Vagina (tissue), 2 donors: ENCODE data around the gene LYSMD2. TPM values are rescaled to one million over a fixed set of nuclear protein-coding genes. Genes with fewer than 3 reads are reported as not detected.

ENCODE experiments used
- DNase-seq, 2 donors: peaks; one replicate each; pipeline ENCODE4 v3.0.0-alpha.2; 2017; ENCODE audit errors: extremely low spot score in 2 of 2
- H3K27ac ChIP-seq: fragments of 200-600 bp; sonication (generic); one replicate; pipeline ENCODE4 v1.5.1; 2019
- H3K27me3 ChIP-seq: fragments of 200-600 bp; sonication (generic); one replicate; pipeline ENCODE4 v1.5.1; 2019
- H3K36me3 ChIP-seq, 2 donors: fragments of 200-600 bp; sonication (generic); one replicate each; pipeline ENCODE4 v1.5.1; 2017 to 2019
- H3K4me1 ChIP-seq: fragments of 200-600 bp; sonication (generic); one replicate; pipeline ENCODE4 v1.5.1; 2019
- H3K4me3 ChIP-seq, 2 donors: fragments of 200-600 bp; sonication (generic); 1 replicate in 1 of 2; 2 replicates in 1 of 2; pipeline ENCODE4 v1.5.1; 2016 to 2019
- H3K9me3 ChIP-seq: fragments of 200-600 bp; sonication (generic); one replicate; pipeline ENCODE4 v1.5.1; 2019
- POLR2A ChIP-seq, 2 donors: fragments of 450-650 bp; IDR thresholded peaks; one replicate each; pipeline ENCODE4 v1.6.1; 2017; ENCODE audit warnings: antibody characterized with exemption in 2 of 2, mild to moderate bottlenecking in 2 of 2, moderate library complexity in 2 of 2
- POLR2AphosphoS5 ChIP-seq, 2 donors: sonication (generic); formaldehyde crosslinking; IDR thresholded peaks; one replicate each; pipeline ENCODE4 v1.9.0; 2017; ENCODE audit warnings: antibody characterized with exemption in 2 of 2, mild to moderate bottlenecking in 2 of 2, low read depth in 1 of 2; ENCODE audit not compliant: insufficient read depth in 1 of 2
- intact Hi-C: fragments of 100-400 bp; cut with DNase I; formaldehyde crosslinking; loops from one replicate; pipeline ENCODE4 v1.15.1; 2023
- total RNA-seq: library from RNA; depleted of rRNA; stranded (reverse); fragments of >200 nt; gene quantifications from one replicate; pipeline ENCODE4 v1.2.3, GENCODE V29; 2016
- TF ChIP-seq, protein P1 (sequence below), 3 experiments: fragments of 450-650 bp in 2 of 3; fragments of 200-600 bp in 1 of 3; sonication (generic) in 1 of 3; IDR thresholded peaks; one replicate each; pipeline ENCODE4 v1.5.1; 2017 to 2019; ENCODE audit warnings: antibody characterized with exemption in 3 of 3, mild to moderate bottlenecking in 2 of 3, moderate library complexity in 2 of 3

The LYSMD2 gene
- total RNA-seq, 1 donor from 2014 or later, result 16.9 TPM

- no peak for DNase-seq
- H3K27me3 ChIP-seq, result no peaks in the 10 kb centered on the region
- H3K27ac ChIP-seq, result peak overlapping the region; percentile 4
- no peaks in the 10 kb centered on the region for H3K4me1 ChIP-seq
- no peak overlapping the region for H3K4me3 ChIP-seq
- H3K36me3 ChIP-seq, result no peaks in the 10 kb centered on the region
- intact Hi-C loops, result no loop called here
- TF ChIP-seq POLR2AphosphoS5 (IDR thresholded peaks at IDR 0.05; ENCODE audit: insufficient read depth in 1 of 2, low read depth in 1 of 2) (peak in 1 of 2 donors; percentile 11), POLR2A (IDR thresholded peaks at IDR 0.05) (no peak)
- H3K9me3 ChIP-seq, result no peaks in the 10 kb centered on the region
Measured at GRCh38 chr15:51759557-51760070, 22.2 kb upstream of the LYSMD2 start.

GRCh38 chr15:51758645-51759044, 21.2 kb upstream of the LYSMD2 start:
- Histone ChIP-seq H3K27ac (peak overlapping the region; percentile 45), H3K9me3 (no peaks in the 10 kb centered on the region), H3K4me1 (no peaks in the 10 kb centered on the region), H3K36me3 (no peaks in the 10 kb centered on the region), H3K27me3 (no peaks in the 10 kb centered on the region), H3K4me3 (no peak overlapping the region)
- no peak for DNase-seq
- TF ChIP-seq POLR2A (IDR thresholded peaks at IDR 0.05) (no peak), POLR2AphosphoS5 (IDR thresholded peaks at IDR 0.05; ENCODE audit: insufficient read depth in 1 of 2, low read depth in 1 of 2) (no peak)
- TF ChIP-seq, protein P1, sequence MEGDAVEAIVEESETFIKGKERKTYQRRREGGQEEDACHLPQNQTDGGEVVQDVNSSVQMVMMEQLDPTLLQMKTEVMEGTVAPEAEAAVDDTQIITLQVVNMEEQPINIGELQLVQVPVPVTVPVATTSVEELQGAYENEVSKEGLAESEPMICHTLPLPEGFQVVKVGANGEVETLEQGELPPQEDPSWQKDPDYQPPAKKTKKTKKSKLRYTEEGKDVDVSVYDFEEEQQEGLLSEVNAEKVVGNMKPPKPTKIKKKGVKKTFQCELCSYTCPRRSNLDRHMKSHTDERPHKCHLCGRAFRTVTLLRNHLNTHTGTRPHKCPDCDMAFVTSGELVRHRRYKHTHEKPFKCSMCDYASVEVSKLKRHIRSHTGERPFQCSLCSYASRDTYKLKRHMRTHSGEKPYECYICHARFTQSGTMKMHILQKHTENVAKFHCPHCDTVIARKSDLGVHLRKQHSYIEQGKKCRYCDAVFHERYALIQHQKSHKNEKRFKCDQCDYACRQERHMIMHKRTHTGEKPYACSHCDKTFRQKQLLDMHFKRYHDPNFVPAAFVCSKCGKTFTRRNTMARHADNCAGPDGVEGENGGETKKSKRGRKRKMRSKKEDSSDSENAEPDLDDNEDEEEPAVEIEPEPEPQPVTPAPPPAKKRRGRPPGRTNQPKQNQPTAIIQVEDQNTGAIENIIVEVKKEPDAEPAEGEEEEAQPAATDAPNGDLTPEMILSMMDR (IDR thresholded peaks at IDR 0.05), result no peak
- intact Hi-C loops, result no loop called here

- no peaks in the 10 kb centered on the region for H3K36me3 ChIP-seq
- no peaks in the 10 kb centered on the region for H3K9me3 ChIP-seq
- no peak overlapping the region for H3K27ac ChIP-seq
- H3K4me1 ChIP-seq, result peaks cover 4% of the 10 kb centered on the region
- no peak overlapping the region for H3K4me3 ChIP-seq
- TF ChIP-seq POLR2AphosphoS5 (IDR thresholded peaks at IDR 0.05; ENCODE audit: insufficient read depth in 1 of 2, low read depth in 1 of 2) (no peak), POLR2A (IDR thresholded peaks at IDR 0.05) (no peak)
- TF ChIP-seq, protein P1 (IDR thresholded peaks at IDR 0.05), result no peak
- intact Hi-C loops, result no loop called here
- H3K27me3 ChIP-seq, result no peaks in the 10 kb centered on the region
- DNase-seq, result peak in 1 of 2 donors; percentile 22
Measured at GRCh38 chr15:51757450-51757849, 20.0 kb upstream of the LYSMD2 start.

- H3K4me3 ChIP-seq, result no peak overlapping the region
- H3K9me3 ChIP-seq, result no peaks in the 10 kb centered on the region
- no peaks in the 10 kb centered on the region for H3K27me3 ChIP-seq
- no peak overlapping the region for H3K27ac ChIP-seq
- peaks cover 9% of the 10 kb centered on the region for H3K4me1 ChIP-seq
- H3K36me3 ChIP-seq, result no peaks in the 10 kb centered on the region
- TF ChIP-seq, protein P1 (IDR thresholded peaks at IDR 0.05), result no peak
- TF ChIP-seq POLR2AphosphoS5 (IDR thresholded peaks at IDR 0.05; ENCODE audit: insufficient read depth in 1 of 2, low read depth in 1 of 2) (no peak), POLR2A (IDR thresholded peaks at IDR 0.05) (no peak)
- DNase-seq, result no peak
- intact Hi-C loops, result no loop called here
Measured at GRCh38 chr15:51756482-51756881, 19.0 kb upstream of the LYSMD2 start.

DNA sequence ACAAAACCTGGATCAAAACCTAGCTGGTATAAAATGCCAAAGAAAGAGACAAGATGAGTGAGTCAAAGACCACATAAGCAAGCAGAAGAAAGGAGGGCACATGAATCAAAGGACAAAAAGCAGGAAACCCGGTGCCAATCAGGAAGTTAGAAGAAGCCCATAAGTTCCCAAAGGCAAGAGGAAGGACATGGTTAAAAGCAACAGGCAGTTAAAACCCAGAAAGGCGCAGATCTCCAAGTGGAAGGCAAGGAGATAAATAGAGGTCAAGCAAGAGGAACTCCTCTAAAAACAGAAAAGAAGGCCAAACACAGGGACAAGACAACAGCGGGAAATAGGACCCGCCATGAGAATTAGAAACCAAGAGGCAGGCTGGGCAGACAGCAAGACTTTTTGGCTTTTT, 18.3 kb upstream of the LYSMD2 start:
- intact Hi-C loops, result no loop called here
- no peaks in the 10 kb centered on the region for H3K9me3 ChIP-seq
- DNase-seq, result no peak
- H3K36me3 ChIP-seq, result no peaks in the 10 kb centered on the region
- TF ChIP-seq POLR2A (IDR thresholded peaks at IDR 0.05) (no peak), POLR2AphosphoS5 (IDR thresholded peaks at IDR 0.05; ENCODE audit: insufficient read depth in 1 of 2, low read depth in 1 of 2) (no peak)
- TF ChIP-seq, protein P1 (IDR thresholded peaks at IDR 0.05), result no peak
- H3K4me1 ChIP-seq, result peaks cover 13% of the 10 kb centered on the region
- H3K4me3 ChIP-seq, result no peak overlapping the region
- H3K27ac ChIP-seq, result no peak overlapping the region
- no peaks in the 10 kb centered on the region for H3K27me3 ChIP-seq
